Activated CD8-positive, alpha-beta T cell treated with anti-CD3 and anti-CD28 coated beads for 36 hours (primary cell): ENCODE results near the gene STRIP1. TPM values are rescaled to one million over a fixed set of nuclear protein-coding genes. Genes with fewer than 3 reads are reported as not detected.

Source experiments
- ATAC-seq: fragments of 200-7000 bp; cut with Tn5 transposase; one replicate; pipeline ENCODE4 v1.10.0; 2021; ENCODE audit warnings: mild to moderate bottlenecking, moderate library complexity
- CTCF ChIA-PET: fragments of 350-600 bp; sonication (Branson Sonifier 250); formaldehyde crosslinking; loops from one replicate; lab custom pipeline; 2021; ENCODE audit warnings: antibody characterized with exemption; lab: Charles Lee
- POLR2A ChIA-PET: fragments of 350-600 bp; sonication (Branson Sonifier 250); formaldehyde crosslinking; loops from one replicate; lab custom pipeline; 2021; ENCODE audit warnings: antibody characterized with exemption; lab: Charles Lee
- DNase-seq: peaks from one replicate; pipeline ENCODE4 v3.0.0-alpha.2; 2020
- H3K27ac Mint-ChIP-seq: one replicate; pipeline ENCODE4 v1.8.0; 2021; ENCODE audit warnings: mild to moderate bottlenecking, mixed read lengths
- H3K27me3 Mint-ChIP-seq: one replicate; pipeline ENCODE4 v1.8.0; 2021; ENCODE audit warnings: mixed read lengths
- H3K36me3 Mint-ChIP-seq: one replicate; pipeline ENCODE4 v1.8.0; 2021; ENCODE audit warnings: low read depth, mixed read lengths
- H3K4me1 Mint-ChIP-seq: one replicate; pipeline ENCODE4 v1.8.0; 2021; ENCODE audit warnings: low read depth, mixed read lengths
- H3K4me3 Mint-ChIP-seq: one replicate; pipeline ENCODE4 v1.8.0; 2021; ENCODE audit warnings: mild to moderate bottlenecking, moderate library complexity, mixed read lengths
- H3K9me3 Mint-ChIP-seq: one replicate; pipeline ENCODE4 v1.8.0; 2021; ENCODE audit warnings: mixed read lengths
- intact Hi-C: fragments of 100-400 bp; cut with micrococcal nuclease; formaldehyde crosslinking; loops from one replicate; pipeline ENCODE4 v1.10.0; 2022
- total RNA-seq, 2 experiments: library from RNA; stranded (reverse); gene quantifications; one replicate each; pipeline ENCODE4 v1.2.3, GENCODE V29; 2021
- TF ChIP-seq, protein P1 (sequence below): fragments of 200-600 bp; IDR thresholded peaks from one replicate; pipeline ENCODE4 v1.8.0; 2022; ENCODE audit warnings: antibody characterized with exemption, mild to moderate bottlenecking

STRIP1 gene
- total RNA-seq, 2 experiments from 2014 or later = 24.6 to 24.8 TPM

DNA sequence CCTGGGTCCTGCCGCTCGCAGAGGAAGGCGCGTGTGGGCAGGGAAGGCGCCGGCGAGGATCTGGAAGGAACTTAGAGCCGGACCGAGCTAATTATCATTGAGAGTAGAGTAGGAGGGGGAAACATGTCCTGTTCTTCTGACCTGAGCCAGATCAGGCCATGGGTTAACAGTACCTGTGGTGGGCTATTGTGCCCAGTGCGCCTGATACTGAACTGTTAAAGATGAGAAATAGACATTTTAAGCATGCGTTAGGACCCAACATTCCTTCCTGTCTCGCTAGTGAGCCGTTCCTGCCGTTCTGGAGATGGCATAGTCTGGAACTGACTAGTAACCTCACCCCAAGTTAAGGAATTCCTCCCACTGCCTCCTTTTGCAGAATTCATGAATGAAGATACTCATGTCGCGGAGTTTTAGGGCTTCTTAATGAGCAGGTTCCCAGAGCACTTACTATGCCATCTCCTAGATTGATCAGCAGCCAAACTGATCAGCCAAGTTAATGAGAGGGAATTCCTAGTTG, 870 bp downstream of the STRIP1 start:
- ChIA-PET CTCF (interaction anchor here (0.9 to 12.3 kb wide), 14 partner anchors 9 to 395 kb away, joined by 3 to 110 read pairs (median 4); partner anchors contain the start of genes AHCYL1 and RBM15), POLR2A (interaction anchor here (0.6 to 2.4 kb wide), 11 partner anchors 10 to 303 kb away, joined by 3 to 11 read pairs (median 3); no protein-coding TSS in a partner anchor)
- peaks cover 20% of the 10 kb centered on the region for H3K36me3 Mint-ChIP-seq
- DNase-seq = no peak
- H3K4me1 Mint-ChIP-seq = peaks cover 44% of the 10 kb centered on the region
- H3K4me3 Mint-ChIP-seq = peak overlapping the region; percentile 92
- intact Hi-C loops = no loop called here
- ATAC-seq = no peak
- H3K9me3 Mint-ChIP-seq = no peaks in the 10 kb centered on the region
- TF ChIP-seq, protein P1, sequence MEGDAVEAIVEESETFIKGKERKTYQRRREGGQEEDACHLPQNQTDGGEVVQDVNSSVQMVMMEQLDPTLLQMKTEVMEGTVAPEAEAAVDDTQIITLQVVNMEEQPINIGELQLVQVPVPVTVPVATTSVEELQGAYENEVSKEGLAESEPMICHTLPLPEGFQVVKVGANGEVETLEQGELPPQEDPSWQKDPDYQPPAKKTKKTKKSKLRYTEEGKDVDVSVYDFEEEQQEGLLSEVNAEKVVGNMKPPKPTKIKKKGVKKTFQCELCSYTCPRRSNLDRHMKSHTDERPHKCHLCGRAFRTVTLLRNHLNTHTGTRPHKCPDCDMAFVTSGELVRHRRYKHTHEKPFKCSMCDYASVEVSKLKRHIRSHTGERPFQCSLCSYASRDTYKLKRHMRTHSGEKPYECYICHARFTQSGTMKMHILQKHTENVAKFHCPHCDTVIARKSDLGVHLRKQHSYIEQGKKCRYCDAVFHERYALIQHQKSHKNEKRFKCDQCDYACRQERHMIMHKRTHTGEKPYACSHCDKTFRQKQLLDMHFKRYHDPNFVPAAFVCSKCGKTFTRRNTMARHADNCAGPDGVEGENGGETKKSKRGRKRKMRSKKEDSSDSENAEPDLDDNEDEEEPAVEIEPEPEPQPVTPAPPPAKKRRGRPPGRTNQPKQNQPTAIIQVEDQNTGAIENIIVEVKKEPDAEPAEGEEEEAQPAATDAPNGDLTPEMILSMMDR = no peak
- H3K27me3 Mint-ChIP-seq = no peaks in the 10 kb centered on the region
- H3K27ac Mint-ChIP-seq = peak overlapping the region; percentile 67

DNA sequence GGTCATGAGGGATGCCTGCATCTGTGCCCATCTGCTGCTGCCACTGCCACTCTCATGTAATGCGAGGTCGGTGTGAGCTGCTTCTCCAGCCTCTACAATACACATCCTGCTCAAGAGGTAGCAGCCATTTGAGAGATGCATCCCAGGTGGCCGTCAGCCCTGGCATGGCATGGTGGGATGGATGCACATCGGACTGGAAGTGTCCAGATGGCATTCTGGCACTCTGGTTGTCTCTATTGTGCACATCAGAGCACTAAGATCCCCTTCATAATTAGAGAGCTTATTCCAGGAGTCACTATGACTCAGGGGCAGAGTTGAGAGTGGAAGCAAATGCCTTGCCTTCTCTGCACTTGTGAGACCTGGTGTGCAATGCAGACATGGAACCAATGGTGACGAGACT, 3.8 kb downstream of the STRIP1 start:
- H3K27me3 Mint-ChIP-seq = no peaks in the 10 kb centered on the region
- peaks cover 36% of the 10 kb centered on the region for H3K4me1 Mint-ChIP-seq
- intact Hi-C loops = no loop called here
- H3K27ac Mint-ChIP-seq = no peak overlapping the region
- peaks cover 35% of the 10 kb centered on the region for H3K36me3 Mint-ChIP-seq
- TF ChIP-seq, protein P1 = no peak
- ATAC-seq = no peak
- ChIA-PET POLR2A (interaction anchor here (1.6 to 1.9 kb wide), 2 partner anchors 12 to 53 kb away, joined by 4 to 5 read pairs; partner anchors contain the start of gene AHCYL1), CTCF (interaction anchor here (2.1 to 12.3 kb wide), 4 partner anchors 8 to 50 kb away, joined by 5 to 110 read pairs (median 30); no protein-coding TSS in a partner anchor)
- no peak overlapping the region for H3K4me3 Mint-ChIP-seq
- H3K9me3 Mint-ChIP-seq = no peaks in the 10 kb centered on the region
- DNase-seq = no peak

DNA sequence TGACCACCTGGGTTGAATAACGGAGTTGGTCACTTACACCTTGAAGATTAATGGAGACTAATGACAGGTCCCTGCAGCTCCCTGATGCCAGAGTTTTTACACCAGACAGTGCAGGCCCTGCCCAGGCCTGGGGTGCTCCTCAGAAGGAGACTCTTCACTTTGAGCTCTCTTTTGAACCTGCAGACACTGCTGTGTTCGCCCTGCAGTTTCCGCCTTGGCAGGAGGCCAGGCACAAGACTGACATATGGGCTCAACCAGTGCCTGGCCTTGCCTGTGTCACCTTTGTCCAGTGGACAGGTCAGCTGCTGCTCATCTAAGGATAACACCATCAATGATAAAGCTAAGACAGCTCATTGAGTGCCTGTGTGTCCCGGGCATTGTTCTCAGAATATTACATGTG, 5.2 kb downstream of the STRIP1 start:
- intact Hi-C loops = no loop called here
- no peak overlapping the region for H3K4me3 Mint-ChIP-seq
- H3K27ac Mint-ChIP-seq = no peak overlapping the region
- H3K36me3 Mint-ChIP-seq = peaks cover 40% of the 10 kb centered on the region
- POLR2A ChIA-PET = interaction anchor here (1.0 to 1.9 kb wide), 4 partner anchors 10 to 43 kb away, joined by 3 to 5 read pairs (median 4); no protein-coding TSS in a partner anchor
- CTCF ChIA-PET = interaction anchor here (2.1 to 12.3 kb wide), 4 partner anchors 10 to 48 kb away, joined by 5 to 110 read pairs (median 30); no protein-coding TSS in a partner anchor
- peaks cover 27% of the 10 kb centered on the region for H3K4me1 Mint-ChIP-seq
- TF ChIP-seq, protein P1 = no peak
- DNase-seq (no peak), ATAC-seq (no peak)
- H3K27me3 Mint-ChIP-seq = no peaks in the 10 kb centered on the region
- H3K9me3 Mint-ChIP-seq = no peaks in the 10 kb centered on the region

DNA sequence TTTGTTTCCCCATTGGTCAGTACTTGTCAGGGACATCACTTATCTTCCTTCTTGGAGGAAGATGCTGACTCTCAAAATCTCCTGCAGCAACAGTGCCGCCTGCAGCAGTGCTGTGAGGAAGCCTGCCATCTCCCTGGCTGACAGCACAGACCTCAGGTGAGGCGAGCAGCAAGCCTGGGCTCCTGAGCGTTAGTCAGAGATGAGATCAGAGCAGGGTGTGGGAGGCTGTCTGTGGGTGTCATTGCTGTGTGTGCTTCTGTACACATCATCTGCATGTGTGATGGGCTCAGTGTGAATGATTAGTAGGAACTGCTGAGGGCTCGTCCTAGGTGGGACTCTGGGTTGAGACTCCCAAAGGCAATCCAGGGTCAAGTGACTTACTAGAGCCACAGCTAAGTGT, 6.1 kb downstream of the STRIP1 start:
- ChIA-PET CTCF (interaction anchor here (1.3 to 12.3 kb wide), 4 partner anchors 9 to 20 kb away, joined by 4 to 110 read pairs (median 16); no protein-coding TSS in a partner anchor), POLR2A (interaction anchor here (1.7 to 1.9 kb wide), 2 partner anchors 10 to 33 kb away, joined by 3 to 4 read pairs; no protein-coding TSS in a partner anchor)
- TF ChIP-seq, protein P1 = no peak
- Mint-ChIP-seq H3K27ac (peak overlapping the region; percentile 59), H3K36me3 (peaks cover 42% of the 10 kb centered on the region), H3K9me3 (no peaks in the 10 kb centered on the region), H3K27me3 (no peaks in the 10 kb centered on the region), H3K4me1 (peaks cover 24% of the 10 kb centered on the region), H3K4me3 (no peak overlapping the region)
- peak; percentile 92 for ATAC-seq
- peak; percentile 67 for DNase-seq
- intact Hi-C loops = no loop called here

DNA sequence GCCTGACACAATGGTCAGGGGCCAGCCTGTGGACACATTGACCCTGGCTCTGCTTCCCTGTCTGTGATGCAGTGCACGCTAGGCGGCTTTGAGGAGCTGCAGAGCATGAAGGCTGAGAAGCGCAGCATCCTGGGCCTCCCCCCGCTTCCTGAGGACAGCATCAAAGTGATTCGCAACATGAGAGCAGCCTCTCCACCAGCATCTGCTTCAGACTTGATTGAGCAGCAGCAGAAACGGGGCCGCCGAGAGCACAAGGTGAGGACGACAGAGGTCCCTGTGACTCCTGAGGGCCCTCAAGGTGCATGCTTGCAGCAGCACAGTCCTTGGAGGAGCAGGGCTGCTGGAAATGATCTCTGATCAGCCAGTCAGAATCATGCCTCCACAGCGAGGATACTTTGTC, 8.6 kb downstream of the STRIP1 start:
- TF ChIP-seq, protein P1 = no peak
- no peak overlapping the region for H3K4me3 Mint-ChIP-seq
- ATAC-seq (no peak), DNase-seq (no peak)
- peaks cover 49% of the 10 kb centered on the region for H3K36me3 Mint-ChIP-seq
- POLR2A ChIA-PET = interaction anchor here (0.9 kb wide), 1 partner anchor 9 kb away, joined by 3 read pairs; no protein-coding TSS in a partner anchor
- H3K4me1 Mint-ChIP-seq = peaks cover 11% of the 10 kb centered on the region
- H3K27me3 Mint-ChIP-seq = no peaks in the 10 kb centered on the region
- CTCF ChIA-PET = interaction anchor here (1.0 to 12.3 kb wide), 3 partner anchors 10 to 17 kb away, joined by 3 to 110 read pairs (median 22); no protein-coding TSS in a partner anchor
- H3K27ac Mint-ChIP-seq = no peak overlapping the region
- intact Hi-C loops = no loop called here
- H3K9me3 Mint-ChIP-seq = no peaks in the 10 kb centered on the region
